OCI-LY7 (cell line): ENCODE data around the gene EPB41L4A. TPM values are rescaled to one million over a fixed set of nuclear protein-coding genes. Genes with fewer than 3 reads are reported as not detected.
"Not testable (repeated sequence)": the region's sequence is repeated elsewhere in the genome, so short reads cannot be mapped to it uniquely, and the experiment has no call there.

Experiments used
- BruUV-seq: library from RNA; stranded (reverse); fragments of 400-500 nt; replicated peaks from 2 replicates; lab custom pipeline; 2021; lab: Mats Ljungman, UMichigan
- CTCF ChIA-PET: fragments of 300-600 bp; sonication (Branson Sonifier 250); formaldehyde crosslinking; loops from one replicate; lab custom pipeline; 2022; ENCODE audit warnings: antibody characterized with exemption; ENCODE audit not compliant: unreplicated experiment; lab: Charles Lee
- POLR2A ChIA-PET: fragments of 300-600 bp; sonication (Branson Sonifier 250); formaldehyde crosslinking; loops from one replicate; lab custom pipeline; 2022; ENCODE audit warnings: antibody characterized with exemption; lab: Charles Lee
- DNase-seq: peaks from one replicate; pipeline ENCODE4 v3.0.0-alpha.2; 2015; ENCODE audit warnings: low spot score
- H2AFZ ChIP-seq: fragments of 200-600 bp; sonication (generic), shearing (Covaris generic); 2 replicates; pipeline ENCODE4 v1.6.1; 2014; ENCODE audit warnings: mild to moderate bottlenecking, antibody characterized with exemption, low read length, moderate library complexity
- H3K27ac ChIP-seq: fragments of 200-600 bp; sonication (generic); 2 replicates; pipeline ENCODE4 v1.5.1; 2014; ENCODE audit warnings: mixed run types, low read depth, mild to moderate bottlenecking, moderate library complexity, low read length, inconsistent platforms; ENCODE audit not compliant: poor library complexity, severe bottlenecking
- H3K36me3 ChIP-seq: fragments of 200-600 bp; sonication (generic); 2 replicates; pipeline ENCODE4 v1.6.1; 2014; ENCODE audit warnings: mild to moderate bottlenecking, antibody characterized with exemption, low read length, moderate library complexity, mixed read lengths; ENCODE audit not compliant: insufficient read depth
- H3K4me1 ChIP-seq: fragments of 200-600 bp; sonication (generic); 2 replicates; pipeline ENCODE4 v1.5.1; 2014; ENCODE audit warnings: mild to moderate bottlenecking, low read length; ENCODE audit not compliant: insufficient read depth, poor library complexity, severe bottlenecking
- H3K4me2 ChIP-seq: fragments of 200-600 bp; sonication (generic); 2 replicates; pipeline ENCODE4 v1.6.1; 2014; ENCODE audit warnings: mild to moderate bottlenecking, low read length
- H3K4me3 ChIP-seq: fragments of 200-600 bp; sonication (generic); 2 replicates; pipeline ENCODE4 v1.5.1; 2014; ENCODE audit warnings: mild to moderate bottlenecking, low read depth, low read length; ENCODE audit not compliant: poor library complexity, severe bottlenecking
- H3K79me2 ChIP-seq: fragments of 200-600 bp; sonication (generic); 2 replicates; pipeline ENCODE4 v1.6.1; 2016; ENCODE audit warnings: low read depth, mild to moderate bottlenecking, low read length, moderate library complexity, mixed read lengths; ENCODE audit not compliant: insufficient read depth
- H3K9me2 ChIP-seq: fragments of 200-600 bp; sonication (generic); 2 replicates; pipeline ENCODE4 v1.6.1; 2016; ENCODE audit warnings: mild to moderate bottlenecking, low read length, mixed read lengths; ENCODE audit not compliant: insufficient read depth
- H3K9me3 ChIP-seq: fragments of 200-600 bp; sonication (generic); 2 replicates; pipeline ENCODE4 v1.6.1; 2014; ENCODE audit warnings: mild to moderate bottlenecking, mixed run types, low read length, mixed read lengths
- H4K20me1 ChIP-seq: fragments of 200-600 bp; sonication (generic); 2 replicates; pipeline ENCODE4 v1.6.1; 2014; ENCODE audit warnings: mild to moderate bottlenecking, antibody characterized with exemption, low read length, moderate library complexity, mixed read lengths; ENCODE audit not compliant: insufficient read depth
- EZH2phosphoT487 ChIP-seq: fragments of 200-600 bp; sonication (generic); IDR thresholded peaks from 2 replicates; pipeline ENCODE4 v1.6.1; 2018; ENCODE audit warnings: low read depth, borderline replicate concordance, mild to moderate bottlenecking, mixed run types, antibody characterized with exemption, low read length, moderate library complexity, mixed read lengths
- intact Hi-C: fragments of 100-400 bp; cut with micrococcal nuclease; formaldehyde crosslinking; loops from one replicate; pipeline ENCODE4 v1.10.0; 2022; ENCODE audit not compliant: unreplicated experiment
- total RNA-seq, 2 experiments: library from RNA; depleted of rRNA in 1 of 2; stranded (reverse); fragments of >200 nt in 1 of 2; shearing (Covaris generic) in 1 of 2; gene quantifications; 2 replicates each; pipeline ENCODE4 v1.2.3, GENCODE V29; 2014 to 2022
- TF ChIP-seq, protein P1 (sequence below): fragments of 200-600 bp; sonication (generic); conservative IDR thresholded peaks from 2 replicates; pipeline ENCODE4 v1.5.1; 2014; ENCODE audit warnings: mild to moderate bottlenecking, antibody characterized with exemption, low read length, moderate library complexity, mixed read lengths

The EPB41L4A gene
- total RNA-seq, 2 experiments from 2014 or later = 0.03 TPM; not detected in 1

DNA sequence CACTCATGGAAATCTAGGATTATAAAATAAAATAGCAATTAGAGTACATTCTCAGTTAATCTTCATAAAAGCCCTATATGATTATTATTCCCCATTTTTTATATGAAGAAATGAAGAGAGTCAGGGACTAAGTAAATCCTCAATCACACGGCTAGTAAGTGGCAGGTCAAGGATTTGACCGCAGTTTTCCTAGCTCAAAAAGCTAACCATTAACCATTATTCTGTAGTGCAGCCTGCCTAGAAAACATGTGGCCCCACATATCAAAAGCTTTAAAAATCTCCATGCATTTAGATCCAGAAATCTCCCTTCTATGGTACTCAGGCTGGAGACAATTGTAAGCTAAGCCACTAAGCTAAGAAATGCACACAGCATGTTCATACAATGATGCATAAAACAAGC is 21.4 kb downstream of the EPB41L4A start:
- no peaks in the 10 kb centered on the region for H4K20me1 ChIP-seq
- no peak overlapping the region for H3K4me2 ChIP-seq
- no peak overlapping the region for H3K4me3 ChIP-seq
- TF ChIP-seq EZH2phosphoT487 = no peak
- TF ChIP-seq, protein P1, sequence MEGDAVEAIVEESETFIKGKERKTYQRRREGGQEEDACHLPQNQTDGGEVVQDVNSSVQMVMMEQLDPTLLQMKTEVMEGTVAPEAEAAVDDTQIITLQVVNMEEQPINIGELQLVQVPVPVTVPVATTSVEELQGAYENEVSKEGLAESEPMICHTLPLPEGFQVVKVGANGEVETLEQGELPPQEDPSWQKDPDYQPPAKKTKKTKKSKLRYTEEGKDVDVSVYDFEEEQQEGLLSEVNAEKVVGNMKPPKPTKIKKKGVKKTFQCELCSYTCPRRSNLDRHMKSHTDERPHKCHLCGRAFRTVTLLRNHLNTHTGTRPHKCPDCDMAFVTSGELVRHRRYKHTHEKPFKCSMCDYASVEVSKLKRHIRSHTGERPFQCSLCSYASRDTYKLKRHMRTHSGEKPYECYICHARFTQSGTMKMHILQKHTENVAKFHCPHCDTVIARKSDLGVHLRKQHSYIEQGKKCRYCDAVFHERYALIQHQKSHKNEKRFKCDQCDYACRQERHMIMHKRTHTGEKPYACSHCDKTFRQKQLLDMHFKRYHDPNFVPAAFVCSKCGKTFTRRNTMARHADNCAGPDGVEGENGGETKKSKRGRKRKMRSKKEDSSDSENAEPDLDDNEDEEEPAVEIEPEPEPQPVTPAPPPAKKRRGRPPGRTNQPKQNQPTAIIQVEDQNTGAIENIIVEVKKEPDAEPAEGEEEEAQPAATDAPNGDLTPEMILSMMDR = no peak
- BruUV-seq = no TSS peak
- H3K9me2 ChIP-seq = no peaks in the 10 kb centered on the region
- ChIA-PET CTCF (no interaction called here), POLR2A (no interaction called here)
- no peak overlapping the region for H3K27ac ChIP-seq
- H3K36me3 ChIP-seq = no peaks in the 10 kb centered on the region
- H3K9me3 ChIP-seq = no peaks in the 10 kb centered on the region
- H2AFZ ChIP-seq = no peak overlapping the region
- intact Hi-C loops = no loop called here
- no peaks in the 10 kb centered on the region for H3K4me1 ChIP-seq
- DNase-seq = no peak
- no peaks in the 10 kb centered on the region for H3K79me2 ChIP-seq

DNA sequence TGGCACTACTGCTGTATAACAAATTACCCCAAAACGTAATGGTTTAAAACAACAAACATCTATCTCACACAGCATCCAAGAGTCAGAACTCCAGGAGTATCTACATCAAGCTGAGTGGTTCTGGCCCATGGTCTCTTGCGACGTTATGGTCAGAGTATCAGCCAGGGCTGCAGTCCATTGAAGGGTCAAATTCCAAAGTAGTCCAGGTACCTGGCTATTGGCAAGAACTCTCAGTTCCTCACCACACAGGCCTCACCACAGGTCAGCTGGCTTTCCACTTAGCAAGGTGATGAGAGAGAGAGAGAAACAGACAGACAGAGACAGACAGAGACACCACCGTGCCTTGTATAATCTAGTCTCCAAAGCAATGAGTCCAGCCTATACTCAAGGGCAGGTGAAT is 22.6 kb downstream of the EPB41L4A start:
- no TSS peak for BruUV-seq
- Histone ChIP-seq H3K79me2 (no peaks in the 10 kb centered on the region), H3K27ac (no peak overlapping the region), H3K36me3 (no peaks in the 10 kb centered on the region), H2AFZ (no peak overlapping the region), H4K20me1 (no peaks in the 10 kb centered on the region), H3K4me2 (no peak overlapping the region), H3K4me3 (no peak overlapping the region), H3K4me1 (no peaks in the 10 kb centered on the region), H3K9me2 (no peaks in the 10 kb centered on the region), H3K9me3 (no peaks in the 10 kb centered on the region)
- ChIA-PET POLR2A (interaction anchor here (0.7 to 1.0 kb wide), 2 partner anchors 10 to 69 kb away, joined by 3 read pairs; no protein-coding TSS in a partner anchor), CTCF (no interaction called here)
- intact Hi-C loops = no loop called here
- no peak for DNase-seq
- TF ChIP-seq, protein P1 = no peak
- TF ChIP-seq EZH2phosphoT487 = no peak

DNA sequence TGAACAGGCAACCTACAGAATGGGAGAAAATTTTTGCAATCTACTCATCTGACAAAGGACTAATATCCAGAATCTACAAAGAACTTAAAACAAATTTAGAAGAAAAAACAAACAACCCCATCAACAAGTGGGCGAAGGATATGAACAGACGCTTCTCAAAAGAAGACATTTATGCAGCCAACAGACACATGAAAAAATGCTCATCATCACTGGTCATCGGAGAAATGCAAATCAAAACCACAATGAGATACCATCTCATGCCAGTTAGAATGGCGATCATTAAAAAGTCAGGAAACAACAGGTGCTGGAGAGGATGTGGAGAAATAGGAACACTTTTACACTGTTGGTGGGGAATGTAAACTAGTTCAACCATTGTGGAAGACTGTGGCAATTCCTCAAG is 23.8 kb downstream of the EPB41L4A start:
- H3K36me3 ChIP-seq, DNase-seq, H4K20me1 ChIP-seq, BruUV-seq, H3K4me2 ChIP-seq, H2AFZ ChIP-seq, H3K9me3 ChIP-seq, H3K9me2 ChIP-seq, POLR2A ChIA-PET, intact Hi-C loops, H3K27ac ChIP-seq, H3K4me1 ChIP-seq, H3K4me3 ChIP-seq, CTCF ChIA-PET, H3K79me2 ChIP-seq: not testable (repeated sequence)
